ENCODE data around the gene LRP8. TPM values are rescaled to one million over a fixed set of nuclear protein-coding genes. Genes with fewer than 3 reads are reported as not detected.

LRP8 gene
- total and polyA plus RNA-seq, 5 donors from 2014 or later, result 1.0 to 23.7 (median 2.5) TPM

- H3K27ac ChIP-seq (ENCODE audit: insufficient read depth, low read length, poor library complexity, severe bottlenecking), result no peak overlapping the region
- Mint-ChIP-seq H3K4me1 (peaks cover 18 to 42% (median 35%) of the 10 kb centered on the region in 4 donors), H3K9me3 (no peaks in the 10 kb centered on the region), H3K27ac (peak overlapping the region; percentile 56 to 100 (median 100)), H3K4me3 (peak overlapping the region; percentile 84 to 98 (median 92)), H3K36me3 (peaks cover 13% of the 10 kb centered on the region), H3K27me3 (no peaks in the 10 kb centered on the region)
- H3K4me1 ChIP-seq (ENCODE audit: control insufficient read depth, insufficient read depth, low read length, poor library complexity, severe bottlenecking), result peaks cover 26% of the 10 kb centered on the region
- H3K9me3 ChIP-seq (ENCODE audit: control insufficient read depth in 2 of 2, low read length in 2 of 2), result no peaks in the 10 kb centered on the region
- ATAC-seq (ENCODE audit: low read depth in 2 of 2) (no peak), DNase-seq (no peak)
- H3K4me3 ChIP-seq (ENCODE audit: low read depth, low read length), result no peak overlapping the region
- no peaks in the 10 kb centered on the region for H3K36me3 ChIP-seq (ENCODE audit: control insufficient read depth, insufficient read depth, low read length)
- no peaks in the 10 kb centered on the region for H3K27me3 ChIP-seq (ENCODE audit: control insufficient read depth, insufficient read depth, low read length)
These were observed 132.4 kb downstream of the LRP8 start for GRCh38 chr1:53195246-53196016.

Other genes with a start within 250 kb of the LRP8 start
- gene SLC1A7, start 185.4 kb downstream of the LRP8 start, total RNA-seq, result not detected
- gene SLC1A7, start 185.4 kb downstream of the LRP8 start, polyA plus RNA-seq, result not detected
- 11.6 TPM for gene CPT2, start 131.2 kb downstream of the LRP8 start, total RNA-seq
- gene CPT2, start 131.2 kb downstream of the LRP8 start, polyA plus RNA-seq, result 10 to 100 TPM; 27.4 to 35.3 (median 33.5) TPM
- 33.5 TPM for gene CZIB, start 107.4 kb downstream of the LRP8 start, total RNA-seq
- gene CZIB, start 107.4 kb downstream of the LRP8 start, polyA plus RNA-seq, result 10 to 100 TPM; 59.6 to 68.2 (median 61.4) TPM
- gene MAGOH, start 89.6 kb downstream of the LRP8 start, total RNA-seq, result 58.1 TPM
- gene MAGOH, start 89.6 kb downstream of the LRP8 start, polyA plus RNA-seq, result 100 to 1,000 TPM in 1 of 4 donors, 10 to 100 TPM in 3; 89.8 to 102 (median 95.6) TPM
- gene DMRTB1, start 131.3 kb upstream of the LRP8 start, total RNA-seq, result not detected
- gene DMRTB1, start 131.3 kb upstream of the LRP8 start, polyA plus RNA-seq, result not detected

All from CD4-positive, CD25-positive, alpha-beta regulatory T cell (primary cell).